Activated T-helper 1 cell treated with anti-CD3 and anti-CD28 coated beads, Interleukin-12 subunit alpha, Interleukin-12 subunit beta, Interleukin-2, Interleukin-4 antibody, amounts not matched to agents 30 ng/mL and 10 ng/mL and 1 ng/mL, durations not matched to agents 14 hours and 24 hours and 36 hours (primary cell): ENCODE measurements around the gene CASK. TPM values are rescaled to one million over a fixed set of nuclear protein-coding genes. Genes with fewer than 3 reads are reported as not detected.

Source experiments
- DNase-seq: peaks from one replicate; pipeline ENCODE4 v3.0.0; 2021; ENCODE audit warnings: low spot score
- H3K27ac Mint-ChIP-seq: one replicate; pipeline ENCODE4 v1.8.0; 2021; ENCODE audit warnings: mild to moderate bottlenecking, mixed read lengths
- H3K27me3 Mint-ChIP-seq: one replicate; pipeline ENCODE4 v1.8.0; 2022; ENCODE audit warnings: mild to moderate bottlenecking, moderate library complexity, mixed read lengths; ENCODE audit not compliant: insufficient read depth
- H3K36me3 Mint-ChIP-seq: one replicate; pipeline ENCODE4 v1.8.0; 2021; ENCODE audit warnings: low read depth, mixed read lengths
- H3K4me1 Mint-ChIP-seq: one replicate; pipeline ENCODE4 v1.8.0; 2021; ENCODE audit warnings: low read depth, mixed read lengths
- H3K4me3 Mint-ChIP-seq: one replicate; pipeline ENCODE4 v1.8.0; 2021; ENCODE audit warnings: mild to moderate bottlenecking, moderate library complexity, mixed read lengths
- H3K9me3 Mint-ChIP-seq: one replicate; pipeline ENCODE4 v1.8.0; 2021; ENCODE audit warnings: mixed read lengths
- intact Hi-C: fragments of 100-400 bp; cut with micrococcal nuclease; formaldehyde crosslinking; loops from one replicate; pipeline ENCODE4 v1.15.1; 2024
- total RNA-seq: library from RNA; stranded (reverse); gene quantifications from 2 replicates; pipeline ENCODE4 v1.2.3, GENCODE V29; 2022

The CASK gene, protein sequence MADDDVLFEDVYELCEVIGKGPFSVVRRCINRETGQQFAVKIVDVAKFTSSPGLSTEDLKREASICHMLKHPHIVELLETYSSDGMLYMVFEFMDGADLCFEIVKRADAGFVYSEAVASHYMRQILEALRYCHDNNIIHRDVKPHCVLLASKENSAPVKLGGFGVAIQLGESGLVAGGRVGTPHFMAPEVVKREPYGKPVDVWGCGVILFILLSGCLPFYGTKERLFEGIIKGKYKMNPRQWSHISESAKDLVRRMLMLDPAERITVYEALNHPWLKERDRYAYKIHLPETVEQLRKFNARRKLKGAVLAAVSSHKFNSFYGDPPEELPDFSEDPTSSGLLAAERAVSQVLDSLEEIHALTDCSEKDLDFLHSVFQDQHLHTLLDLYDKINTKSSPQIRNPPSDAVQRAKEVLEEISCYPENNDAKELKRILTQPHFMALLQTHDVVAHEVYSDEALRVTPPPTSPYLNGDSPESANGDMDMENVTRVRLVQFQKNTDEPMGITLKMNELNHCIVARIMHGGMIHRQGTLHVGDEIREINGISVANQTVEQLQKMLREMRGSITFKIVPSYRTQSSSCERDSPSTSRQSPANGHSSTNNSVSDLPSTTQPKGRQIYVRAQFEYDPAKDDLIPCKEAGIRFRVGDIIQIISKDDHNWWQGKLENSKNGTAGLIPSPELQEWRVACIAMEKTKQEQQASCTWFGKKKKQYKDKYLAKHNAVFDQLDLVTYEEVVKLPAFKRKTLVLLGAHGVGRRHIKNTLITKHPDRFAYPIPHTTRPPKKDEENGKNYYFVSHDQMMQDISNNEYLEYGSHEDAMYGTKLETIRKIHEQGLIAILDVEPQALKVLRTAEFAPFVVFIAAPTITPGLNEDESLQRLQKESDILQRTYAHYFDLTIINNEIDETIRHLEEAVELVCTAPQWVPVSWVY
- total RNA-seq: 17.4 and 30.5 TPM in 2 replicates

DNA sequence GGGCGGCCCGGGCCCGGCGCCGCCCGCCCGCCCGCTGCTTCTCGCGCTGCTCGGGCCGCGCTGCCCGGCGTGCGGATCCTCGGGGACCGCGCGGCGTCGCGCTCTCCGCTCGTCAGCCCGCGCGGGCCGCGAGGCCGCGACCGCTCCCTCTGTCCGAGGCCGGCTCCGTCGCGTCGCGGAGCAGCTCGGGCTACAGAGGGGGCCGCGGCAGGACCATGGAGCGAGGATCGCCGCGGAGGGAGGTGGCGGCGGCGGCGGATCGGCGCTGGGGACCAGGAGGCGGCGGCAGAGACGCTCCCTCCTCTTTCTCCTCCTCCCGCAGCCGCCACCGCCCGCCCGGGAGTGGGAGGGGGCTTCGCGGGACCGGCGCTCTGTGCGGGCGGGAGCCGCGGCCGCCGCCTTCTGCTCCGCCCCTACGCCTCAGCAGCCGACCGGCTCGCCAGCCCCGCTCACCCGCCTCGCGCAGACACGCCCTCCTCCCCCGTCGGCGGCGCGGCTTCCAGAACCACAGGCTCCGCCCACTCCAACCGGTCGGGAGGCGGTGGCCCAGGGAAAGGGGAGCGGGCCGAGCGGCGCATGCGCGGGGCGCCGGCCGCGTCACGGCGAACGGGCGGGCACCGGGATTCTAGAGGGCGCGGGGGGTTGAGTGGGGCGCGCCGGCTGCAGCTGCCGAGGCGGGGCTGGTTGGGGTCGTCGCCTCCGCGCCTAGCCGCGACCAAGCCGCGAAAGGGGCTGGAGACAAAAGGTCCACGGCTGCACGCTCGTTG lies at the start of gene CASK:
CASK (minus strand) TSS at position 344 of the 767 bp plus-strand sequence. CDS start 566 bp downstream, outside the sequence.
- DNase-seq: peak; percentile 88
- intact Hi-C loops: loop anchor here (2.0 to 10.0 kb wide), 8 partner anchors 169 to 1731 kb away; partner anchors contain the start of gene USP9X
- peaks cover 5% of the 10 kb centered on the region for H3K27me3 Mint-ChIP-seq
- H3K4me1 Mint-ChIP-seq: peaks cover 33% of the 10 kb centered on the region
- no peaks in the 10 kb centered on the region for H3K36me3 Mint-ChIP-seq
- peak within 1 kb of the TSS; percentile 90 for H3K27ac Mint-ChIP-seq
- peak within 1 kb of the TSS; percentile 95 for H3K4me3 Mint-ChIP-seq
- H3K9me3 Mint-ChIP-seq: no peaks in the 10 kb centered on the region

DNA sequence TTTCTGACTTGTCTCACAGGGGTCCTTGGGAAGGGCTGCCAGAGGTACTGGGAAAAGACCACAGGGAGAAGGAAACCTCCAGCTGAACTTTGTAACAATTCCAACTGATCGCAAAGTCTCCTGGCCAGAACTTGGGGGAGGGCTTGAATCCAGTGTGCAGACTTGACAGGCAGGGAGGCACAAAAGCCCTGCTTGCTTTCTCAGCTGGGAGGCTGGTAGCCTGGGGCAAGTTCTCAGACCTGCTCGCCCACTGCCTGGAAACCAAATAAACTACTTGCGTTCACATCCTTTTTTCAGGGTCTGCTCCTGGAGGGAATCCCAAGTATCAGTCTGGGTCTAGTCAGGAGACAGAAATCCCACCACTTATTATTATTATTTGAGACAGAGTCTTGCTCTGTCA lies 48.0 kb upstream of the CASK start:
- no peaks in the 10 kb centered on the region for H3K27me3 Mint-ChIP-seq
- no peak for DNase-seq
- peaks cover 11% of the 10 kb centered on the region for H3K9me3 Mint-ChIP-seq
- intact Hi-C loops: no loop called here
- no peaks in the 10 kb centered on the region for H3K4me1 Mint-ChIP-seq
- no peak overlapping the region for H3K27ac Mint-ChIP-seq
- H3K4me3 Mint-ChIP-seq: no peak overlapping the region
- H3K36me3 Mint-ChIP-seq: no peaks in the 10 kb centered on the region

DNA sequence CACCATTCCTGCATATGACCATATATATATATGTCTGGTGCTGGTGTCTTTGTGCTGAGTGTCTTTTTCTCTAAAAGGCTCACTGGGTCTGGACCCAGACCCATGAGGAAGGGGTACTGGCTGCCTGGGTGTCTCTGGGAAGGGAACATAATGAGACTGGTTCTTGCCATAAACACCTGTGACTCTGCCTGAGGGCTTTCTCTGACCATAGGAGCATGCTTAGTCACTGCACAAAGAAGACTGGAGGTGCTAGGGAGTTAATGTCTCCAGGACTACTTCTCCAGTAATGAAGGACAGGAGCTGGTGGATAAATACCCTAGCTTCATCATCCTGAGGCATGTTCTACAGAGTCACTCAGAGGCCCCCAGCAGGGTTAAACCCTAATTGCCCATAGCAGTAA lies 47.1 kb upstream of the CASK start:
- Mint-ChIP-seq H3K27me3 (no peaks in the 10 kb centered on the region), H3K36me3 (peaks cover 2% of the 10 kb centered on the region), H3K4me1 (no peaks in the 10 kb centered on the region), H3K4me3 (no peak overlapping the region), H3K27ac (no peak overlapping the region), H3K9me3 (peaks cover 11% of the 10 kb centered on the region)
- no peak for DNase-seq
- intact Hi-C loops: no loop called here

DNA sequence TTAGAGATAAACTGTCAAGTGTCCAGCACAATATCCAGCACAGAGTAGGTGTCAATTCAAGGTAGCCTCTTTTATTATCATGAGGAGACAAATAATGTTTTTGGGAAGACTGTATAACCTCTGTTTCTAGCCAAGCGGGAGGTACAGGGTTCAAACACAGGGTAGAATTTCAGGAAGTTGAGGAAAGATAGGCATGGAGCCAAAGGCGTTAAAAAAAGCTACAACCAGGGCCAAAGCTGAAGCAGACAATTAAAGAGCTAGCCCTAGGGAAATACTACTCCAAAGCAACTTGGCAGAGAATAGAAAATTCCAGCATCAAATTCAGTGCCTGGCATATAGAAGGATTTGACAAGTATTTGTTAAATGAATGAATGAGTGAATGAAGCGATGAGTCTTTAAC lies 40.0 kb upstream of the CASK start:
- Mint-ChIP-seq H3K4me3 (no peak overlapping the region), H3K36me3 (peaks cover 3% of the 10 kb centered on the region), H3K27me3 (no peaks in the 10 kb centered on the region), H3K27ac (no peak overlapping the region), H3K4me1 (peaks cover 5% of the 10 kb centered on the region), H3K9me3 (no peaks in the 10 kb centered on the region)
- DNase-seq: no peak
- intact Hi-C loops: no loop called here

DNA sequence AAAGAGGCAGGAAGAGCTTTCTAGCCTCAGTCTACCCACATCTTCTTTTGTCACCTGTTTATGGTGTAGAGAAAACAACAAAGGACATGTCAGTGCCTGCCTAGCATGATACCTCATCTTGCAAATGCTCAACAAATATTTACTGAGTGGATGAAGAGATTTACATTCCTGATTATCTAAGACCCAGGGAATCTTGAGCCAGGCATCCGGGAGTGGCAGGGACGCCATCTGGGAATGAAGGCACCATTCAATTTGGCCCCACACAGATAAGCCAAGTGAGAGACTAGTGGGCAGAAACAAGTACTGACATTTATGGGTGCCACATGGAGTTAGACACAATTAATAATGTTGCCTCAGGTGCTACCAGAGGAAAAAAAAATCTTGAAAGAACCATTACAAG lies 36.8 kb upstream of the CASK start:
- Mint-ChIP-seq H3K36me3 (peaks cover 1% of the 10 kb centered on the region), H3K4me1 (peaks cover 5% of the 10 kb centered on the region), H3K27ac (no peak overlapping the region), H3K27me3 (no peaks in the 10 kb centered on the region), H3K9me3 (no peaks in the 10 kb centered on the region), H3K4me3 (no peak overlapping the region)
- intact Hi-C loops: no loop called here
- DNase-seq: no peak

DNA sequence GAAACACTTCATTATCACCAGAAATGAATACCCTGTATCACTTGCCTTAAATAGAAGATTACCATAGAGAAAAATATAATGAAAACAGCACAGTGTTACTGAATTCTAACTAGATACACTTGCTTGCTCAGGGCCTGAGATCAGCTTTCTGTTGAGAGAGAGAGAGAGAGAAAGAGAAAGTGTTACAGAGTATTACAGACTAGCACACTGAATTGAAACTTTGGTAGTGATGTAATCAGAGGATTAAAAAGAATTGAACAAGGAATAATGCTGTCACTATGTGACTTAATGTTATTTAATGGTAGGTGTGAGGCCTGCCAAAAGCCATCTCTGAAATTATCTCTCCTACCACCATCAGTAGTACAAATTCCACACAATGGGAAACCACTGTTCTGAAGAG lies 35.5 kb upstream of the CASK start:
- Mint-ChIP-seq H3K27me3 (no peaks in the 10 kb centered on the region), H3K4me3 (no peak overlapping the region), H3K9me3 (no peaks in the 10 kb centered on the region), H3K27ac (no peak overlapping the region), H3K36me3 (peaks cover 1% of the 10 kb centered on the region), H3K4me1 (peaks cover 5% of the 10 kb centered on the region)
- intact Hi-C loops: no loop called here
- DNase-seq: no peak

DNA sequence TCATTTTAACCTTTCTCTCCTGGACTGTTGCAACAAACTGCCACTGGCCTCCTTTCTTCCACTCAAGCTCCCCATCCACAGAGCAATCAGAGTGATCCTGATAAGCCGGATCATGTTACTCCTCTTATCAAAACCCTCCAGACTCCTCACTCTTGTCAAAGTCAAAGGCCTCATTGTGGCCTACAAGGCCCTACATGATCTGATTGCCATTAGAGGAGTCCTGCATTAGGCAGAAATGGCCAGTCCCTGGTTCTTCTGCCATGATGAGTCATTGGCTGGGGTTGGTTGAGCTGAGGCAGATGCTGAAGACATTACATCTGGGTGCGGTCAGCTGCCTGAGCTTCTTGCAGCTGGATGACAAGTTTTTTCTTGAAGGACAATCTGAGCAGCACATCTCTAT lies 32.7 kb upstream of the CASK start:
- H3K4me3 Mint-ChIP-seq: no peak overlapping the region
- no peaks in the 10 kb centered on the region for H3K9me3 Mint-ChIP-seq
- H3K4me1 Mint-ChIP-seq: peaks cover 5% of the 10 kb centered on the region
- H3K27me3 Mint-ChIP-seq: no peaks in the 10 kb centered on the region
- no peak overlapping the region for H3K27ac Mint-ChIP-seq
- DNase-seq: no peak
- H3K36me3 Mint-ChIP-seq: no peaks in the 10 kb centered on the region
- intact Hi-C loops: no loop called here

DNA sequence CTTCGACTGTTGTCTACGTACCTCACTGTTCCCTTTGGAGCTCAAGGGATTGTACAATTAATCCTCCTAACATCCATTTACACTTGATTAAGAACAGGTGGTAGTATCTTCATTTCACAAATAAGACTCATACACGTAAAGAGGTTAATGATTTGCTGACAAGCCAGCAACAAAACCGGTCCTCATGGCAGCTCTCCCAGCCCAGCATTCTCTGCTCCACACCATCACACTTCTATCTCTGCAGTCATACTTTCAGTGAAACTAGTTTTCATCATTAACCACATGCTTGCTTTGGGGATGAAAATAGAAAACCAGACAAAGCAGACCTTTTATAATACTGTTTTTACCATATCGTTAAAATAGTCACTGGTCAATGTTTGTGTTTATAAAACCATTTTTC lies 28.7 kb upstream of the CASK start:
- Mint-ChIP-seq H3K27ac (no peak overlapping the region), H3K27me3 (no peaks in the 10 kb centered on the region), H3K36me3 (no peaks in the 10 kb centered on the region), H3K4me3 (no peak overlapping the region), H3K4me1 (no peaks in the 10 kb centered on the region), H3K9me3 (no peaks in the 10 kb centered on the region)
- no peak for DNase-seq
- intact Hi-C loops: no loop called here

DNA sequence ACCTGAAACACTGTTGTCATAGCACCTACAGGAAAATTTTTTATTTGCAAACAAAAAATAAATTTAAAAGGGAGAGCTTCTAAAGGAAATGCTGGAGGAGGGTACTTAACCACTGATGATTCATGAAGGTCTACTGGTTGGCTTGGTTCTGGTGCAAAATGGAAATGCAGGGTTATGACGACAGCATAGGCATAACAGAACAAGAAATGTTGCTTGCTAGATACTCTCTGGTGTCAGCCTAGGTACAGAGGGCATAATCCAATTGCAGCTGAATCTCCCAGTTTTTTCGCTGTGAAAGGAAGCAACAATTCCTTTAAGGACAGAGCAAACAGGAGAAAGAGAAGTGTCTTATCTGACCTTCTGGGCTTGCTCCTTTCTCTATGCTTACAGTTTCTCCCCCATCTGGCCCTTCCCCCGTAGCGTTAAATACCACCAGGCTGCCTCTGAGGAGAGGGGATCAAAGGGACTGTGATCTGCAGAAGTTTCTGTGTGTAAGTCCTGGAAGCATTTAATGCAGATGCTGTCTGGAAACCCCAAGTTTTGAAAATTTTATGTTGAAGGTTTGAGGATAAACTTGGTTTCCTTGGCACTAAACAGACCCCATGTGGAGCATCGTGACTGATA lies 23.7 kb upstream of the CASK start:
- DNase-seq: no peak

DNA sequence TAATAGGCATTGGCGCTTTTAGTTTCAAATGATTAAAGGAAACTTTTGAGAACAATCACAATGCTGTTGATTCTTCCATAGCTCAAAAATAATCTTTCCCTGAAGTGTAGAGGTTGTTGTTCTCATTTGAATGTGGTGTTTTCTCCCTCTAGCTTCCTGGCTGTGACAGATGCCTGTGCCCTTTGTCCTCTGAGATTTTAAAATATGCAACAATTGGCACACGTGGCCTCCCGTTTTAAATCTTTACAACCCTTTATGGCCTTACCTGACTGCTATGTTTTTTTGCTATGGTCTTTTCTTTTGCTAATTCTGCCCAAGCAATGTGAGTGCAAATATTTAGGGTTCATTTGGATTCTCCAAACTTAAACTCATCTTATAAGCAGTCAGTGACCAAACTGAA lies 22.9 kb upstream of the CASK start:
- no peak overlapping the region for H3K27ac Mint-ChIP-seq
- no peak overlapping the region for H3K4me3 Mint-ChIP-seq
- no peaks in the 10 kb centered on the region for H3K9me3 Mint-ChIP-seq
- intact Hi-C loops: no loop called here
- H3K36me3 Mint-ChIP-seq: no peaks in the 10 kb centered on the region
- DNase-seq: no peak
- H3K4me1 Mint-ChIP-seq: peaks cover 9% of the 10 kb centered on the region
- peaks cover 10% of the 10 kb centered on the region for H3K27me3 Mint-ChIP-seq

More for the DNA sequence above, 23.7 kb upstream of the CASK start:
- intact Hi-C loops: no loop called here
- Mint-ChIP-seq H3K27ac (no peak overlapping the region), H3K9me3 (no peaks in the 10 kb centered on the region), H3K27me3 (peaks cover 4% of the 10 kb centered on the region), H3K36me3 (no peaks in the 10 kb centered on the region), H3K4me1 (peaks cover 9% of the 10 kb centered on the region), H3K4me3 (no peak overlapping the region)

DNA sequence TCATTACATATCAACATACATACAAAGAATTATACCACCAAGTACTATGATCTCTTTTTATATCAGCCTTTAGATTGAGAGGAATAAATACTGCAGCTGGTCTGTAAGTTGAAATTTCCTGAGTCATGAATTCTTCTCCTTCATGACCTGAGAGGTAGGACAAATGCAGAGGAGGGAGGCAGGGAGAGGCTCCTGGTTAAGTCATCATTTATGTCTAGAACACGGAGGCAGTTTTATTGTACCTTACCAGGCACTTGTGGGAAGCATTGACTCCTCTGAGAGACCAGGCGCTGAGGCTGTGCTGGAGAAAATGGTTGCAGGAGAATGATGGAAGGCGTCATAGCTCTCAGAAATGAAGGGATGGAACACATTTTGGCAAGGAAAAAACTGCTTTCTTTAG lies 12.5 kb upstream of the CASK start:
- peaks cover 5% of the 10 kb centered on the region for H3K4me1 Mint-ChIP-seq
- H3K27me3 Mint-ChIP-seq: peaks cover 5% of the 10 kb centered on the region
- H3K36me3 Mint-ChIP-seq: no peaks in the 10 kb centered on the region
- no peak overlapping the region for H3K27ac Mint-ChIP-seq
- no peak for DNase-seq
- intact Hi-C loops: no loop called here
- no peaks in the 10 kb centered on the region for H3K9me3 Mint-ChIP-seq
- H3K4me3 Mint-ChIP-seq: no peak overlapping the region

DNA sequence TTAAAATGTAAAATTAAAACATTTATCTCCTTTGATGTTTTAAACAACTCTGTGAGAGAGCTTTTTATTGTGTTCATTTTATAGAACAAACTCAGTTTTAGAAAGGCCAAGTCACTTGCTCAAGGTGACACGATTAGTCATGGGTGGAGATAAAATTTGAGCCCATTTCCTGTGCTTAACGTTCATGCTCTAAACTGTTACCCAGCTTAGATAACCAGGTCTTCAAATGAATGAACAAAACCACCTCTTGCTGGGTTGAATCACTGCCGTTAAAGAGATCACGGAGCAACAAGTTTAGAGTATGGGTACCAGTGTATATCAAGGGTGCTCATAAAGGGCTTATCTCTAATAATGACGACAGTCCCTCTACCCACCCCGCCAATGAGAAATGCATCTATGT lies 10.2 kb upstream of the CASK start:
- peaks cover 6% of the 10 kb centered on the region for H3K27me3 Mint-ChIP-seq
- H3K27ac Mint-ChIP-seq: no peak overlapping the region
- H3K36me3 Mint-ChIP-seq: no peaks in the 10 kb centered on the region
- H3K9me3 Mint-ChIP-seq: no peaks in the 10 kb centered on the region
- H3K4me1 Mint-ChIP-seq: peaks cover 5% of the 10 kb centered on the region
- intact Hi-C loops: no loop called here
- no peak for DNase-seq
- H3K4me3 Mint-ChIP-seq: no peak overlapping the region
